Nucleus accumbens (tissue), 56 donors: ENCODE results near the gene LDLRAD2.

ENCODE experiments used
- DNase-seq, 56 donors: peaks; one replicate each; lab custom pipeline; 2025; lab: John Stamatoyannopoulos, UW

LDLRAD2 gene

GRCh38 chr1:21873174-21873573 lies 61.1 kb downstream of the LDLRAD2 start:
- no peak for DNase-seq

DNA sequence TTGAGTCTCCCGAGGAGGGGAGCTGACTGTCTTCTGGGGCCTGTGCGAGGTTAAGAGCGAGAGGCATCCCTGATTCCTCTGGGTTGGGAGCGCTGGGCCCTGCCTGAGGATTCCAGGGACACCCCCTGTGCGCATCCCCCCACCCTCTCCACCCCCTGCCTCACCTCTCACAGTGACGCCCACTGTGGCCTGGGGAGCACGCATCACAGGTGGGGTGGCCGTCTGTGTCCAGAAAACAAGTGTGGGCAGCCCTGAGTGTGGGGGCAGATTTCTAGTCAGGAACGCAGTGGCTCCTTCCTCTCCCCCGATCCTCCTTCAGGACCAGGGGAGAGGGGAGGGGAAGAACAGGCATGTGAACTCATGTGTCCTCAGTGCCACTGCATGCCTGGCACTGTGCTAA lies 61.7 kb downstream of the LDLRAD2 start:
- no peak for DNase-seq

DNA sequence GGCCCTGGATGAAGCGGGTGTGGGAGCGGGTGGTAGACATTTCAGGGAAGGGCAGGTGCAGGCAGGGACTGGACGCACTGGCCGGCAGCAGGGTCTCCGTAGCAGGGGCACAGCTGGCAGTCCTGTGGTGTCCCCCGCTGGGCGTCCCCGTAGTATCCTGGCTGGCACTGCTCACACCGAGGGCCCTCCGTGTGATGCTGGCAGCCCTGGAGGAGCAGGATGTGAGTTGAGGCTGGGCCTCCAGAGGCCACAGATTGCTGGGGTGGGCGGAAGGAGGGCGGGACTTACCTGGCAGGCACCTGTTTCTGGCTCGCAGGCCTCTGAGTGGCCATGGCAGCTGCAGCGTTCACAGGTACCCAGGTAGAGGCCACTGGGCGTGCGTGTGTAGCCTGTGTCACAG lies 62.3 kb downstream of the LDLRAD2 start:
- no peak for DNase-seq
